GM18502 (cell line): ENCODE data around the gene SETD7.

ENCODE experiments used
- ATAC-seq: cut with Tn5 transposase; IDR thresholded peaks from one replicate; pipeline ENCODE4 v1.9.1; 2021; ENCODE audit warnings: mild to moderate bottlenecking; ENCODE audit not compliant: unreplicated experiment, poor library complexity

Gene SETD7

GRCh38 chr4:139575072-139575471 lies 19.1 kb upstream of the SETD7 start:
- ATAC-seq, result no peak

- ATAC-seq, result no peak
Observed at GRCh38 chr4:139574641-139575040, 18.6 kb upstream of the SETD7 start.

GRCh38 chr4:139568206-139568955 lies 12.4 kb upstream of the SETD7 start:
- no peak for ATAC-seq

- ATAC-seq, result no peak
Observed at GRCh38 chr4:139567159-139567870, 11.3 kb upstream of the SETD7 start.

- no peak for ATAC-seq
Observed at GRCh38 chr4:139564502-139564901, 8.5 kb upstream of the SETD7 start.

- ATAC-seq, result no peak
Observed at GRCh38 chr4:139563515-139563914, 7.5 kb upstream of the SETD7 start.

- ATAC-seq, result no peak
Observed at GRCh38 chr4:139562839-139563238, 6.8 kb upstream of the SETD7 start.

- ATAC-seq, result no peak
Observed at GRCh38 chr4:139562067-139562684, 6.2 kb upstream of the SETD7 start.

- no peak for ATAC-seq
Observed at GRCh38 chr4:139560406-139561104, 4.5 kb upstream of the SETD7 start.

GRCh38 chr4:139559687-139560086 lies 3.7 kb upstream of the SETD7 start:
- no peak for ATAC-seq

GRCh38 chr4:139559089-139559479 lies 3.1 kb upstream of the SETD7 start:
- no peak for ATAC-seq

GRCh38 chr4:139558235-139559088 lies 2.4 kb upstream of the SETD7 start:
- no peak for ATAC-seq

- no peak for ATAC-seq
Observed at GRCh38 chr4:139557556-139558110, 1.6 kb upstream of the SETD7 start.

- peak; percentile 20 for ATAC-seq
Observed at GRCh38 chr4:139556724-139557555, 921 bp upstream of the SETD7 start.

GRCh38 chr4:139555705-139556070 lies 331 bp downstream of the SETD7 start:
- ATAC-seq, result peak; percentile 27

- ATAC-seq, result peak; percentile 44
Observed at GRCh38 chr4:139554893-139555704, 920 bp downstream of the SETD7 start.

GRCh38 chr4:139554642-139554892 lies 1.5 kb downstream of the SETD7 start:
- no peak for ATAC-seq
